TTC549 (cell line): ENCODE measurements around the gene PIEZO2.
"Not testable (repeated sequence)": the region's sequence is repeated elsewhere in the genome, so short reads cannot be mapped to it uniquely, and the experiment has no call there.

ENCODE experiments used
- FAIRE-seq: peaks from 2 replicates; lab custom pipeline; 2012; peaks lifted over from hg19 to GRCh38; lab: Jason Lieb, UNC

Gene PIEZO2

GRCh38 chr18:10892786-10893185 lies 256.6 kb downstream of the PIEZO2 start:
- FAIRE-seq = no peak

DNA sequence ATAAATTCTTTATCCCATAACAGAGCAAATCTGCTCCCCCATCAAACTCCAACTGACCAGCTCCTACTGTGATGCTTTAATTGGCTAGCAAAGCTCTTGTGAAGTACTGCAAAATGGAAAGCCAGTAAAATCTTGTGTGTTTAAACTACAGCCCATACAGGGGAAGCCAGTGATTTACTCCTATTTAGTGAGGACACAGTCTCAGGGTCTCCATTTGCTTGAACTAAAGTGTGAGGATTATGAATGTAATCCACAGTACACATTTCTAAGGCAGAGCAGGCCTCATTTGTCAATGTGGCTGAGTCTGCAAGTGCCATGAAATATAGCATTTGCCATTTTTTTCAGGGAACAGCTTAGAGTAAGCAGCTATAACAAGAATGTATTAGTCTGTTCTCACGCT lies 259.3 kb downstream of the PIEZO2 start:
- FAIRE-seq = no peak

DNA sequence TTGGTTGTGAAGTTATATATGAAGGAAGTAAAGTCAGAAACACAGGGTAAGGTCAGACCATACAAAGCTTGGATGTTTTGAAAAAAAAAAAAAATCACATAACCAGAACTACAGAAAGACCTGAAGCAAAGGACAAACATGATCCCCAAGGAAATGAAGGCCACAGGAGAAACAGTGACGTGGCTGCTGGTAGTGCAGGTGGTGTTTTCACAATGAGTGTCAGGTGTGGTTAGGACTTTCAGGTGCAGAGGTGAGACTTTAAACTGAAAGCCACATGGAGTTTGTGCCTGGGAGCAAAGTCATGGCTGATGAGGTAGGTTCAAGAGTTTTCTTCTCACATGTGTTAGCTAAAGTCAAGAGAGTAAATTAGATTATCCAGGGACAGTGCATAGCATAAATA lies 270.7 kb downstream of the PIEZO2 start:
- no peak for FAIRE-seq

DNA sequence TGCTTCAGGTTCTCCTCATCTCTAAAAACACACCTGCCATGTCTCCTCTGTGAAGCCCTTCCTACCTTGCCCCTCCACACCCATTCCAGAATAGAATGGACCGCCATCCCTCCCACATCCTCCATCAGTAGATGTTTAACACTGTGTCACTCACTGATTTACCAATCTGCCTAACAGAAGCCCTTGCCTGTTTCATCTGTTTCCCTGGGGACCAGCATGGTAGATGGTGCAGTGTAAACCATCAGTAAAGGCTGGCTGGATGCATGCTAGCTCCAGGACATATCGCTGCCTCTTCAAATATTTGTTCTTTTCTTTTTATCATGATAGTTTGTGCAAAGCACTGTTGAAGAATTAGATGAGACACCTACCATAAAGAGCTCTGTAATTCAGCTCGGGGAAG lies 271.4 kb downstream of the PIEZO2 start:
- FAIRE-seq = no peak

GRCh38 chr18:10875811-10876210 lies 273.6 kb downstream of the PIEZO2 start:
- FAIRE-seq = no peak

- FAIRE-seq = no peak
These were observed 277.1 kb downstream of the PIEZO2 start for GRCh38 chr18:10872304-10872703.

- FAIRE-seq = no peak
These were observed 284.6 kb downstream of the PIEZO2 start for GRCh38 chr18:10864722-10865121.

- FAIRE-seq = no peak
These were observed 286.3 kb downstream of the PIEZO2 start for GRCh38 chr18:10863026-10863425.

DNA sequence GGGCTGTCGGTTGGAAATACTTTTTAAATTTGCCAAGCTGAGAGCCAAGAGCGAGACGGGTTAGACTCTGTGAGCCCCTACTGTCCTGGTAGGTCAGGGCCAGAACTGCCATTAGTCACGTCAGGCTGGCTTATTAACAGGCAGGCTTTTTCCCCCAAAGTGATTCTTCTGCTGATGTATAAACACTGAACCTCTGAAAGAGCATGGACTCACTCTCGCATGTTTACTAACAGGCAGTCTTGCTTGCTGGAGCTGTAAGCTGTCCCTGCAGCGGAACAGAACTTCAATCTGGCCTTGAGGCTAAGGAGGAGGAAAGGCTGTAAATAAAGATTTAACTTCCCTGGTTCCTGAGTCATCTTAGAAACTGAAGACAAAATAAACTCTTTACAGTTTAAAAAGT lies 288.4 kb downstream of the PIEZO2 start:
- no peak for FAIRE-seq

GRCh38 chr18:10860382-10860781 lies 289.0 kb downstream of the PIEZO2 start:
- FAIRE-seq = no peak

DNA sequence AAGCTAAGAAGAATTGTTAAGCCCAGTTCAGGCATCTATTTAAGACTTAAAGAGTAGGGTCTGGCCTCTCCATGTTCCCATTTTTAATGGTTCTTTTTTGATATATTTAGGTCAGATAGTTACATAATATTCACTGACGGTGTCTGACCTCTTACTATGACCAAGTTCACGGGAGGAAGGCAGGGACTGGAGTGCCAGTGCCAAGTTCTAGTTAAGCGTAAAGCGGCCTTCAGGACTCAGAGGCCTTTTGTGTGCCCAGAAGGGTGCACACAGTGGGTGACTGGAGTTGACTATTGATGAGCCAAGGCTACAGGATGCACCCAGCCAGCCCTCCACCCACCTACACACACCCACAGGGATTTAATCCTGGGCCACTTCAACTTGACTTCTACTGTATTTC lies 290.9 kb downstream of the PIEZO2 start:
- no peak for FAIRE-seq

DNA sequence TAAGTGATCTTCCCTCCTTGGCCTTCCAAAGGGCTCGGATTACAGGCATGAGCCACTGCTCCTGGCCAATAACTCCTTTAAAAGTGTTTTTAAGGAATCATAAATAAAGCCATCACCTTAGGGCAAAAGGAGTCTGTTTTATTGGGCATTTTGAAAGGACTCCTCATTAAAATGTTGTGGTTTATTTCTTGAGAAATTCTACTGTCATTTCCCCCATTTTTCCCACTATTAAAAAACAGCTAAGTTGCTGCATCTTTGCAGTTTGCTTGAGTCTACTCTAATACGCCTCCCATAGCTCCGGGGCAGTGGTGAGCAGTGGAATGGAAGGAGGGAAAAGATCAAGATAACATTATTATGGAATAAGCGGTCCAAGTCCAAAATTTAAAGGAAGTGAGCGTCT lies 293.2 kb downstream of the PIEZO2 start:
- FAIRE-seq = no peak

DNA sequence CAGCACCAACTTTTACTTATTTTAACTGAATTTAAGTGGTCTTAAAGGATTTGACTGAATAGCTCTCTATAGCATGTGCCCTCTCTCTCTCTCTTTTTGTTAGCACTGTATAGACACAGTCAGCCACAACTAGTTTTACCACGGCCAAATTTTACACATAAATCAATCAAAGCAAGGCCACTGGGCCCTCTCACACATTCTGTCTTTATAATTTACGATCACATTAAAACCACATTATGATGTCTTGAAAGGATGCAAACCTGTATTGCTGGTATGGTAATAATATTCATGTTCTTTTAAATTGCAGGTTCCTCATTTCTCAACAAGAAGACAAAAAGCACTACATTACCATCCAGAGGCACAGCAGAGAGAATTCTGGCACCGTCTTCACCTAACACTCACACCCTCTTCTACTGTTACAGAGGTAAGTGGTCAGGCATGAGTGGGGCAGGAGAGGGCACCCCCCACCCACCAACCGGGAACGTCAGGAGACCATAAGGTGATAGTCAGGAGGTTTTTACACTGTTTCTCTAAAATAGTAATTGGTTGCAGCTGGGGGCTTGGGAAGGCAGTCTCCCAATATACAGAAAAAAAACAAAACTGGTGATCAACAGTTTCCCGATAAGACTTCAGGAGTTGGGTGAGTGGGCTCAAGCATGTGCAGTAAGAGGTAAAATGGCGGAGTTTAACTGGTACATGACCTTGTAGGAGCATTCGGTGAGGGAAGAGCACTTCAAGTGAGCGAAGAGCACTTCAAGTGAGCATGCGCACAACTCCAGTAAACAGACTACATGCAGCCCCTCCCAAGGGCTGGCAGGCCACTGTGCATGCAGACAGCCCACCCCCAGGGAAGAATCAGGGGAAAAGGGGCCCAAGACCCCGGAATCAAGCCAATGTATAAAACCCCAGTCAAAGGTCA lies 296.7 kb downstream of the PIEZO2 start:
- FAIRE-seq = no peak

- FAIRE-seq = peak; percentile 88
These were observed 297.5 kb downstream of the PIEZO2 start for GRCh38 chr18:10851824-10852319.

- FAIRE-seq = no peak
These were observed 298.5 kb downstream of the PIEZO2 start for GRCh38 chr18:10850840-10851239.

GRCh38 chr18:10850216-10850615 lies 299.2 kb downstream of the PIEZO2 start:
- no peak for FAIRE-seq

DNA sequence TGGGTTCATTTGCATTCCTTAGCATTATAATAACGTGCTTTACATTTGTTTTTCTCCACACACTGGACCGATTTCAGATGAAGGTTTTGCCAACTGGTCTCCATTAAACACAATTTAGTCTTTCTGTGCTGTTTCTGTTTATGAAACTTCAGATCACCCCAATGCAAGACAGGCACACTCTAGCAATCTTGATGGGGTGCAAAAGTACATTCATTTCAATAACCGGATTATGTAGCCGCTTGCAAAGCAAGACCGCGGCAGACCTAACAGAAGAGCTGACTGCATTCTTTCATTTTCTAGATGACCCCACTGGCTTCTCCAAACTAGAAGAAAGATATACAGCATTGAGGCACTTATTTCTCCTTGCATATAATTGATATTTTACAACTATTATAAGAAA lies 301.5 kb downstream of the PIEZO2 start:
- FAIRE-seq = no peak

GRCh38 chr18:10847408-10847790 lies 302.0 kb downstream of the PIEZO2 start:
- FAIRE-seq = no peak

GRCh38 chr18:10846657-10847407 lies 302.5 kb downstream of the PIEZO2 start:
- no peak for FAIRE-seq

GRCh38 chr18:10846035-10846434 lies 303.3 kb downstream of the PIEZO2 start:
- FAIRE-seq = not testable (repeated sequence)

GRCh38 chr18:10843565-10843964 lies 305.8 kb downstream of the PIEZO2 start:
- FAIRE-seq = no peak

DNA sequence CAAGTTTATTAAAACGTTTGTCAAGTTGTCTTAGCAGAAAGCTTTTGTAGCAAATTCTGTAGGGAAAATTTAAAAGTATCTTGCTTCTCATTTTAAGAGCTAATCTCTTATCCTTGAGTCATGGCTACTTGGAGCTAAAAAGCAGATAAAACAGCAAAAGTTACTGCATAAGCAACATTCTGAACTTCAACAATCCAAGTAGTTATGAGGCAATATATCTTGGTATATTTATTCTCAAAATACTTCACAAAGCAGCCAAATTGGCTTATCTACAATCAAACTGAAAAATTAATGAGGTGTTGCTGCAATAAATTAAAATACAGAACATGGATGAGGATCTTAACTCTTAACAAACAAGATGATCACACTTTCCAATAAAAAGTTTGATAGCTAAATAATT lies 306.5 kb downstream of the PIEZO2 start:
- no peak for FAIRE-seq

- no peak for FAIRE-seq
These were observed 307.0 kb downstream of the PIEZO2 start for GRCh38 chr18:10842371-10842770.
